GM19193 (cell line): ENCODE measurements around the gene UBR4.

Experiments
- POLR2A ChIP-seq: IDR thresholded peaks from 4 replicates; pipeline ENCODE4 v1.6.1; 2011; ENCODE audit not compliant: insufficient read depth, insufficient read length; ENCODE audit errors: extremely low read depth

UBR4 gene

DNA sequence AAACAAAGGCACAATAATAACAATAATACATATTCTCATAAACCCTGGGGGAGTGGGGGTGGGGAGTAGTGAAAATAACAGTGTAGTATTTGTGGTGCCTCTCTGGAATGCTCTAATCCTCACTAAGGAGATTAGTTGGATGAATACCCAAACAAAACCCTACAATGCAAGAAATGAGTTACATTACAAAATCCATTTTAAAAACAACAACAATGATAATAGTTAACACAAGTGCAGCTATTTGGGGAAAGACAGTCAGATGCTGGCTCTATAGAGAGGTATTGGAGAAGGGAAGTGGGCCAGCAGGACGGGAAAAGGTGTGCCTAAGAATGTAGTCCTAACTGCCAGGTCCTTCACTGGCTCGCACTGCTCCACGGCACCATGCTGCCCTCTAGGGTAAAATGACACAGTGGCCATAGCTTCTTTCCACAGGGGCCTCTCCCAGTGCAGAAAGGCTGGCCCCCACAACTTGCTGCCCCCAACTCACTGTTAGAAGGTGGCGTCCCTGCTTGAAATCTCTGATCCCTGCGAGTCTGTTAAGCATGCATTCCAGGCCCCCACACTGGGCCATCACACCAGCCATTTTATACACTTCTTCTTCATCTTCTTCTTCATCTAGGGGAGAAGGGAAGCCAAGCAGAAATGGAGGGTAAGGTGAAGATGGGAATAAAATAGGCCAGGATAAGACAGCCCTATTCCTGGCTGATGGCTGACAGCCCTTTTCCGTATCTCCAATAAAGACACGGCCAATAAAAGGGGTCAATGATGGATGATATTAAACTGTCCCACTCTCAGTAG lies 113.8 kb downstream of the UBR4 start:
- TF ChIP-seq POLR2A = no peak

DNA sequence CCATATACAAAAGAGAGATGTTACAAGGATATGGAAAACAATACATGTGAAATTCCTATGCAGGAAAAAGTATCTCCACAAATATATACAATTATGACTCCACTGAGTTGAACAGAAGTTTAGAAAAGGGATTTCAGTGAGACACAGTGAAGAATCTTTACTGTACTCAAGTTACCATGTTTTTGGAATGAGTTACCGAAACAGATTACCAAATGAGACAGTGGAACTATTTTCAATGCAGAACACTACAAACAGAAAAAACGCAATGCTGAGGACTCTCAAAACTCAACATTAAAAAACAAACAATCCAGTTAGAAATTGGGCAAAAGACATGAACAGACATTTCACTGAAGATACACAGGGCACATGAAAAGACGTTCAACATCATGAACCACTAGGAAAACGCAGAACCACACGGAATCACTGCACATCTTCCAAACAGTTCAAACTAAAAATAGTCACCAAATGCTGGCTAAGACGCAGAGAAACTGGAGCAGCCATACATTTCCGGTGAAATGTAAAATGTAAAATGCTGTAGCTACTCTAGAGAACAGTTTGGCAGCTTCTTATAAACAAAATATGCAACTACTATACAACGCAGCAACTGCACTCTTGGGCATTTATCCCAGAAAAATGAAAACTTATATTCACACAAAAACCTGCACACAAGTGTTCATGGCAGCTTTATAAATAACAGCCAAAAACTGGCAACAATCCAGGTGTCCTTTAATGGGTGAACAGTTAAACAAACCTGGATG lies 118.7 kb downstream of the UBR4 start:
- TF ChIP-seq POLR2A = no peak

DNA sequence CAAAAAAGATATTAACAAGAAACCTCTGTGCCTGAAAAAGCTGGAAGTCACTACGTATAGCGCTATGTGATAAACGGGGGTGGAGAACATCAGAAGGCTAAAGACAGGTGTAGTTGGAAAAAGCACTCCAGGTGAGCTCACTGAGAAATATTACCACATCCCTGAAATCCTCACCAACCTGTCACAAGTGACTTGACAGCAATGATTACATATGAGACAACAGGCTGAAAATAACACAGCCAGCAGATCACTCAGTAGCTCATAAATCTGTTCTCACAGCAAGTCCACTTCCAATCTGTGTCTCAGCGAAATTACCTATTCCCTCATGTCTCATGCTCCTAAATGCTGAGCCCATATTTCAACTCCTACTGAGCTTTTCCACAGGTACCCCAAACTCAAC lies 120.5 kb downstream of the UBR4 start:
- no peak for TF ChIP-seq POLR2A

DNA sequence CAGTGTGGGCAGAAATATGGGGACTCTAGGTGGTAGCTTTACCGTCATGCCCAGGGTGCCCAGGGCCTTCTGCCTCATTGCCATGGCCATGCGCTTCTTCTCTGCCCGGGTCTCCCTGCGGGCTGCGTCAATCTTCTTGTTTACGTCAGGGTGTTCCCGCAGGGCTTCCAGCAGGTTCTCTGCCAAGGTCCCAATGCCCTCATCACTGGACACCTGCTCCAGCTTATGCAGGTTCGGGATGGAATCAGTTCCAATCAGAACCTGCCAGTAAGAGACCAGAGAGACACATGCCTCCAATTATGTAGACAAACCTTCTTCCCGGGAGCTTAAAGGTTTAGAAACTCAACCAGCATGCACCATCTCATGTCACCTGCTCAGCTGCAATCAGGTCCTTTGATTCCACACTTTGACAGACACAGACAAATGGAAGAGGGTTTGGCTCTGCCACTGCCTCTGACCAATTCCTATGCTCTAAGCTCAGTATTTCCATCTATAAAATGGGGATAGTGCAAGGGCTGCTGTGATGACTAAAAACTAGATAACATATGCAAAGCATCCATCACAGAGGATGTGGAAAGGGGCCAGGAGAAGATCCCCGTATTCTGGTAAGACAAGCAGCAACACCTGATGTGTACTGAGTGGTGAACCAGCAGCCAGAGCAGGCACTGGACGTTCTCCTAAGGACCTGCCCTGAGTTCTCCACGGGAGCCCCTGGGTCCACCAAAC lies 121.2 kb downstream of the UBR4 start:
- no peak for TF ChIP-seq POLR2A

DNA sequence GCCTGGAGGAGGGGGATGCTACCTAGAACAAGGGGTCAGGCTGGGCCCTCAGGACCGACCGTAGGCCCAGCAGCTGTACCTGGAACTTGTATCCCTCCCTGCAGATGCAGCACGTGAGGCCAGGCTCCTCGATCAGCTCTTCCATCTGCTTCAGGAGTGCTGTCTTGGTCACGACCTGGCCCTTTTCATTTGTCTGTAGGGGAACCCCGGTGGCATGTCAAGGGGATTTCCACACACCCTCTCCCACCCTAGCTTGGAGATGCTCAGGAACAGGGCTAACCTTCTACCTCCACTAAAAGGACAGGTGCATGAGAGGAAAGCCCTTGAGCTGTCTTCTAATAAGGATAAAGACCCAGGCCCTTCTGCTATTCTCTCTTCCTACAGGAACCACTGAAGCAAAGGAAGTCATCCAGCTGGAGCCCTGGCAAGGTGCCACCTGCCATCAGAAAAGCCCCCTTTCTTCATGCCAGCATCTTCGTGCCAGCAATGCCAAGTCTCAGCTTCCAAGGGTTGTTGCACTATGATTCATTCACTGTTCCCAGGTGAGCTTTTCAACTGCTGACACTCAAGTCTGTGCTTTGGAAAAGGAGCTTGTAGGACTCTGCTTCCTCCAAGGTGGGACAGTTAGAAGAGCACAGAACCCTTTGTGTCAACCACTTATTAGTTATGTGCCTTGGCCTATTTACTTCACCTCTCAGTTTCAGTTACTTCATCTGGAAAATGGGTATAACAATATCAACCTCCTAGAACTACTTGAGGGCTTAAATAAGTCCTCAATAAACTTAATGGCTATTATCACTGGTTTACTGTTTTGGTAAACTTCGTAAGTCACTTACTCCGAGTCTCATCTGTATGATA lies 122.1 kb downstream of the UBR4 start:
- no peak for TF ChIP-seq POLR2A

DNA sequence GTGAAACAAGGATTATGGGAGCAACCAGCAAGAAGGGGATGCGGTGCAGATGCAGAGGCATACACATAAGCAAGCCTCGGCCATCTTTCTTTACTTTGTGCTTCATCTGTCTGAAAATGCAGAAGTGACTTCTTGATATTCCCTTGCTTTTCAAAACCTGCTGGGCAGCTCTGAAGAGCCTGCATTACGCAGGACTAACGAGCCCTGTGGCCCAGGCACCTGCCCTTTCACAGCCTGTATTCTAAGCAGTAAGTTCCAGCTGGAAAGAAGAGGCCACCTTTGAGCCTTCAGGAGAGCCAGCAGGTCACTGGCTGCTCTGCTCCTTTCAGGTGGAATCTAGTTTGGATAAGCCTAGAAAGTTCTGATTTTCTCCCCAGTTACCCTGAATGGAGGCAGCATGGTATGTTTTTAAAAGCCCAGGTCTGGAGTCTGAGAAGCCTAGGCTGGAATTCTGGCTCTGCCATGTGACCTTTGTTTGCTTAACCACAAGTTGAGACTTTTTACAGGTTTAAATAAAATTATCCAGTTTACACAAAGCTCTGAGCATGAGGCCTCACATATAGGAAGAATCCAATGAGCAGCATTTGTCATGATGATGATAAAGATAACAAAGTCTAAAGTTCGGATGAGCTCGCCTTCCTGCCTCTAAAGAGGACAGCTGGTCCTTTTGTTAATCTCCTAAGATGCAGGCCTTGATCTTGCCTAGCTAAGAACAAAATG lies 122.9 kb downstream of the UBR4 start:
- no peak for TF ChIP-seq POLR2A

DNA sequence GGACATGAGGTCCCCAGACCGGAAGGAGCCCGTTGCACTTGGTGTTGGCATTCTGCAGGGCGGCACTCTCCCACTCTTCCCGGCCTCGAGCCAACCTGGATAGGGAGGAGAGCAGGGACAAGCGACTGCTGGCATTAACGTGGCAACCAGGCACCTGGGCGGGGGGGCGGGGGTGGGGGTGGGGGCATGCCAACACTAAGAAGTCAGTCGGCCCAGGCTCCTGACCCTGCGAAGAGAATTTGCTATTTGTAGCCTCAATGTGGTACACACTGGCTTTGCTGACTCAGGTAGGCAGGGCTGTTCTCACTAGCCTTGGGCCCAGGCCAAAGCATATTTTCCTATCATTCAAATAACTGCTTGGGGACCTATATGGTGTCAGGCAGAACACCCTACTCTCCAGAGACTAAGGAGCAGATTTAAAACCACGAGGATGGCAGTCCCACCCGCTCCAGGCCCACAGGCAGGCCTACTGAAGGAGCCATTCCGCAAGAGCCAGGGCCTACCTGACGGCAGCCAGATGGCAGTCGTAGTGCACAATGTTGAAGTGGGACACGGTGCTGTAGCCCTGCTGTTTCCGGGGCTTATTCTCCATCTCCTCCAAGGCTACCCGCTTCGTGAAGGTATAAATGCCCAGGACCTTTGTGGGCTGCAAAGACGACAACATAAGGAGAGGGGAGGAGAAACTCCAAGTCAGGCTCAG lies 123.7 kb downstream of the UBR4 start:
- no peak for TF ChIP-seq POLR2A

DNA sequence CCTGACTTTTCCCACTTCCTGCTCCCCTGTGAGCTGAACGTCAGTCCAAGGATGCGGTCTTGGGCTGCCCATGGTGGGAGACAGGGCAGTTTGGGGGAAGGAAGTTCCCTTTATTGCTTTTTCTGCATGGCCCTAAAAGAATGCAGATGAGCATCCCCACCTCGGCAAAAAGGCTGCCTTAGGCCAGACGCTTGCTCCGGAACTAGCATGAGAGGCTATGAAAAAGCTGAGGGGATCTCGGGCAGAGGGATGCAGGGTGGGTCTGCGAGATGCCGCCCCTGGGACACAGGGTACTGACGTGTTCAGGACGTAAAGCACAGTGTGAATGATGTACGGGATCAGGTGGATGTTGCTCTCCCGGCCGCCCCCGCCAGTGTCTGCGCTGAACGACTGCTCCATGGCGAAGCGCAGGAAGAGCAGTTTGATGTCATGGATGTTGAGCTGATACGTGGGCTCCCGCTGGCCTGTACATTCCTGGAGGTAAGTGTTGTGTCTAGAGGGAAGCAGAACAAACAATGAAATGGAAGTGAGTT lies 125.8 kb downstream of the UBR4 start:
- no peak for TF ChIP-seq POLR2A

DNA sequence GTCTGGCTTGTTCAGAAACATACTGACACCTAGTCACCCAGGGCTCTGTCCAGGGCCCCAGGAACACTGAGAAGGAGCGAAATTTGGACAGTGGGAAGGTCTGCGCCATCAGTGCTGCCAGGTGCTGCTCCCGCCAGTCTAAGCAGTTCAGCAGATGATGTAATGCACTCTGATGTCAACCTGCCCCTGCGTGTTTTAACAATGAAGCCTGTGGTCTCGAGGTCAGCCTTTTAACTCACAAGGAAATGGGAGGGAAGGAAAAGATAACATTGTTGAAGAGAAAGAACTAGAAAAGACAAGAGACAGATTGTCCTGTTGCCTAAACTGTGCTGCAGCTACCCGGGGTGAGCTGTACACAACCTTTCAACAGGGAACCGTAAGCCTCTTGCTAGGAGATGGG lies 127.0 kb downstream of the UBR4 start:
- TF ChIP-seq POLR2A = no peak

DNA sequence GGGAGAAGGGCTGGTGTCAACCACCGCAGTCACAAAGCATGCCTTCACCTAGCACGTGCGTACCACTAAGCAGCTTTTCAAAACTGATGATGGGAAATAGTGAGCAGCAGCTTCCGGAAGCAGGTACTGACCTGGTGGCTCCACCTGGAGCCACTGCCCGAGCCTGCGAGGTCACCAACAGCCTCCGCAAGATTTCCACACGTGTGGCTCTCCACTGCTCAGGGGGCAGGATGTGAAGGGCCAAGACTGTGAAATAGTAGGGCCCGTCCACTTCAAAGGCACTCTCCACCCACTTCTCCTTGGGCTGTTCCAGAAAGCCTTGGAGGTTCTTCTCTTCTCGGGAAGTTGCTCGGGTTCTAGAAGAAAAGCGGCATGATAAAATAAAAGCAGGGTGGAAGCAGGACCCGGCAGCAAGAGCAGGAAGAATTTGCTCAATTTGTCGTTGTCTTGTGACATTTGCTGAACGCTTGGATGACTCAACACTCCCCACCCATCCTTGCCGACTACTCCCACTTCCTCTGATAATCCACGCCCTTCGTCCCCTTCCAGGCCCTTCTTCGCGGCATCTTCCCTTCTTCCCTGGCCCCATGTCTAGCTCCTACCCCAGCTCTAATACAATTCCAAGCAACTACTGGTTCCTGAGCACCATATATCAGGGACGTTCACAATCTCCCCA lies 128.7 kb downstream of the UBR4 start:
- peak; percentile 20 for TF ChIP-seq POLR2A

DNA sequence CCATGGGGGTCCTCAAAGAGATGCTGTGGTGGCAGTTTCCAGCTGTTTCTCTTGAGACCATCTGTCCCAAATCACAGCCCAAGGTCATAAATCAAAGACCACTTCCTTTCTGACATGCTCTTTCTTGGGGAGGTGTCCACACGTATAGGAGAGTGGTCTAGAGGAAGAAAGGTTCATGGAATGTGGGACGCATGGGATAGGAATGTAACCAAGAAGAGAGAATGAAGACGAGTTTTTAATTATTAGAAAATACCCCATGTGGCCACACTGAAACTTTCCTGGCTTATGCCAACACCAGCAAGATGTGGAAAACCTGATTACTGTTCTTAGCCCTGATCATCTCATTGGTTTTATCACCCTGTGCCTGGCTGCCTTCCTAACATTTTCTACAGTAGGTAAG lies 129.3 kb downstream of the UBR4 start:
- no peak for TF ChIP-seq POLR2A
